ENCODE data around the gene TMEM30B. TPM values are rescaled to one million over a fixed set of nuclear protein-coding genes. Genes with fewer than 3 reads are reported as not detected.

The TMEM30B gene
- total and polyA plus RNA-seq, 2 experiments from 2014 or later: 0.32 to 0.45 TPM

DNA sequence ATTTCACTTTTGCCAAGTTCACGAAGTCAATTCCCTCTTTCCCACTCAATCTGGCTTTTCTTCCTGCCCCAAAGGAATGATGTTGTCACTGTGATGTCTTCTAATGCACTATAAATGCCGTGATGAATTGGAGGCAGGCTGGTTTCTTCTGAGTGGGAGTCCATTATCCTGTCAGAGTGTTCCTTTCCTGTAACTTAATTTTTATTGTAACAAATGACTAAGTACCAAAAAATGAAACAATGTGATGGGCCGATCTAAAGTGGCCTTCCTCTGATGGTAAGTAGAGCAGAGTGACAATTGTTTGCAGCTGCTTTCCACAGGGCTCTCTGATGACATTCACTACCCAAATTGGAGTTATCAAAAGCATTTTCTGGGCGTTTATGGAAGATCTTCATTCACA is 22.2 kb downstream of the TMEM30B start:
- DNase-seq (ENCODE audit: low read depth in 1 of 2, low spot score in 1 of 2): no peak
- Histone ChIP-seq H3K36me3 (no peaks in the 10 kb centered on the region), H3K4me3 (no peak overlapping the region), H3K4me1 (ENCODE audit: low read depth) (peaks cover 11% of the 10 kb centered on the region), H3K27ac (no peak overlapping the region), H3K9me3 (ENCODE audit: low read depth) (no peaks in the 10 kb centered on the region), H3K27me3 (no peaks in the 10 kb centered on the region)
- TF ChIP-seq, protein P1, sequence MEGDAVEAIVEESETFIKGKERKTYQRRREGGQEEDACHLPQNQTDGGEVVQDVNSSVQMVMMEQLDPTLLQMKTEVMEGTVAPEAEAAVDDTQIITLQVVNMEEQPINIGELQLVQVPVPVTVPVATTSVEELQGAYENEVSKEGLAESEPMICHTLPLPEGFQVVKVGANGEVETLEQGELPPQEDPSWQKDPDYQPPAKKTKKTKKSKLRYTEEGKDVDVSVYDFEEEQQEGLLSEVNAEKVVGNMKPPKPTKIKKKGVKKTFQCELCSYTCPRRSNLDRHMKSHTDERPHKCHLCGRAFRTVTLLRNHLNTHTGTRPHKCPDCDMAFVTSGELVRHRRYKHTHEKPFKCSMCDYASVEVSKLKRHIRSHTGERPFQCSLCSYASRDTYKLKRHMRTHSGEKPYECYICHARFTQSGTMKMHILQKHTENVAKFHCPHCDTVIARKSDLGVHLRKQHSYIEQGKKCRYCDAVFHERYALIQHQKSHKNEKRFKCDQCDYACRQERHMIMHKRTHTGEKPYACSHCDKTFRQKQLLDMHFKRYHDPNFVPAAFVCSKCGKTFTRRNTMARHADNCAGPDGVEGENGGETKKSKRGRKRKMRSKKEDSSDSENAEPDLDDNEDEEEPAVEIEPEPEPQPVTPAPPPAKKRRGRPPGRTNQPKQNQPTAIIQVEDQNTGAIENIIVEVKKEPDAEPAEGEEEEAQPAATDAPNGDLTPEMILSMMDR (IDR thresholded peaks at IDR 0.05; ENCODE audit: low read depth, low read length): no peak

DNA sequence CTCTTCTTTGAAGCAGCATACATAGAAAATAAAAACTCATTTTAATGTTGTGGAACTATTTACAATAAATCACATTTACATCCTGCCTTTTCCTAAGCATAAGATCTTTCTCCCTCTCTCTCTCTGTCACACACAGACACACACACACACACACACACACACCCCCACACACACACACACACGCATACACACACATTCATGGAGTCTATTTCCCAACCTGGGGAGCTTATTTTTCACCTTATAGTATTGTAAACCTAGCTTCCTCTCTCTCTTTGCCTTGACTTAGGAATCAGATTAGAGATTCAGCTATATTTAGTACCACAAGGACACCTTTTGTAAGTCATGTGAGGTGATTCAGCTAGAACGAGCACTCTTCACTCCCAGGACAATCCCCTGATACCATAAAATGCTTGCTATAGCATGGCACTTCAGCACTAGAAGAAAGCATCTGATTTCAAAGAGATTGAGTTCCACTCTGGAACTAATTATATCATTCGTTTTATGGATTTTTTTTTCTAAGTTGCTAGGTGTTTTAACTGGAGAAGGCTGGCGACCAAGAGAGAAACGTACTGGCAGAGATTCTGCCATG is 23.6 kb downstream of the TMEM30B start:
- Histone ChIP-seq H3K27me3 (no peaks in the 10 kb centered on the region), H3K9me3 (ENCODE audit: low read depth) (no peaks in the 10 kb centered on the region), H3K4me3 (no peak overlapping the region), H3K4me1 (ENCODE audit: low read depth) (peaks cover 11% of the 10 kb centered on the region), H3K36me3 (no peaks in the 10 kb centered on the region), H3K27ac (no peak overlapping the region)
- TF ChIP-seq, protein P1 (IDR thresholded peaks at IDR 0.05; ENCODE audit: low read depth, low read length): no peak
- DNase-seq (ENCODE audit: low read depth in 1 of 2, low spot score in 1 of 2): peak in 1 of 2 donors; percentile 37

- Histone ChIP-seq H3K27ac (no peak overlapping the region), H3K9me3 (ENCODE audit: low read depth) (no peaks in the 10 kb centered on the region), H3K27me3 (no peaks in the 10 kb centered on the region), H3K36me3 (no peaks in the 10 kb centered on the region), H3K4me3 (no peak overlapping the region), H3K4me1 (ENCODE audit: low read depth) (peaks cover 11% of the 10 kb centered on the region)
- no peak for DNase-seq (ENCODE audit: low read depth in 1 of 2, low spot score in 1 of 2)
- TF ChIP-seq, protein P1 (IDR thresholded peaks at IDR 0.05; ENCODE audit: low read depth, low read length): no peak
These were observed 24.2 kb downstream of the TMEM30B start for GRCh38 chr14:61256826-61257468.

DNA sequence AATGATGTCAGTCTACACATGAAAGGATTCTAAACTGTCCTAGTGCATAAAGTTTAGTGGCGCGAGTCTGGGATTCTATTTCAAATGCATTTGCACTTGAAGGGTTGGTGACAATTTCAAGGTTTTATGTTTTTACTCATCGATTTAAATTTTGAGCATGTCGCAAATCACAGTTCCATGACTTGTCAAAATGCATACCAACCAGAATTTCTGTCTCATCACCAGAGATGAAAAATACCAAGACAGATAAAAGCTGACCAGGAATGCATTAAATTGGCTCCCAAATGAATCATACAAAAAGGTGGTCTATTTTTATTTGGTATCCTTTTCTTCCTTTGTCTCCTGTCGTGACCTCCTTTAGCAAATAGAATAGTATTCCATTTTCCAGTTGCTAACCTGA is 25.2 kb downstream of the TMEM30B start:
- DNase-seq (ENCODE audit: low read depth in 1 of 2, low spot score in 1 of 2): no peak
- no peak overlapping the region for H3K4me3 ChIP-seq
- H3K27ac ChIP-seq: no peak overlapping the region
- no peaks in the 10 kb centered on the region for H3K27me3 ChIP-seq
- no peaks in the 10 kb centered on the region for H3K36me3 ChIP-seq
- TF ChIP-seq, protein P1 (IDR thresholded peaks at IDR 0.05; ENCODE audit: low read depth, low read length): no peak
- peaks cover 11% of the 10 kb centered on the region for H3K4me1 ChIP-seq (ENCODE audit: low read depth)
- H3K9me3 ChIP-seq (ENCODE audit: low read depth): no peaks in the 10 kb centered on the region

DNA sequence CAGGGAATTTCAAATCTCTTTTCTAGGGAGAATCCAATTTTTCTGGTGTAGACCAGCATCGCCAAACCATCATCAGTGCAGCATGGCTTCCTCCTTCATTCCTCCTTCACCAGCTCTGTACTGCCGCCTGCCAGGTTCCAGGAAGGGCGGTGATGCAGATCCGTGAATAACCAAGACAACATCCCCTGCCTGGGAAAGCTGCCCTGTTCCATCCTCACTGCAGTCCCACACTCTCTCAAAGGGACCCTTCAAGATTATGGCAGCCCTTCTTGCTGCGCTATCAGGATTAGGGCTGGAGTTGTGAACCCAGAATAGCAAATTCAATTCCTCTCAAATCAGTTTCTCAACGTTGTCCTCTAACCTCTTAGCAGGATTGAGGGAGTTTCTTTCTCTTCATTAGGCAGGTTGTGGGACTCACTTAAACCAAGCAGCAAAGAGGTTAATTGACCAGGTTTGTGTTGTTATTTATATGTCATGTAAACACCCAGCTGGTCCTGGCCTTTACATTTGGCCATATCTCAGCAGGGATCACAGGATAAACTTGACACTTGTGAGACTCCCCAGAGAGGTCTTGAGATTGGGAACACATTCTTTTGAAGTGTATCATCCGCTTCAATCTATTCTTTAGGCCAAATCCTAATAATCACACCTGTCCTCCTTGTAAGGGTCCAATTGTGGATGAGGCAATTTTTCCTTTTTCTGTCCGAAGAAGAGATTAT is 26.2 kb downstream of the TMEM30B start:
- DNase-seq (ENCODE audit: low read depth in 1 of 2, low spot score in 1 of 2): no peak
- H3K9me3 ChIP-seq (ENCODE audit: low read depth): no peaks in the 10 kb centered on the region
- H3K27me3 ChIP-seq: no peaks in the 10 kb centered on the region
- no peaks in the 10 kb centered on the region for H3K36me3 ChIP-seq
- no peak overlapping the region for H3K27ac ChIP-seq
- TF ChIP-seq, protein P1 (IDR thresholded peaks at IDR 0.05; ENCODE audit: low read depth, low read length): no peak
- no peak overlapping the region for H3K4me3 ChIP-seq
- peaks cover 11% of the 10 kb centered on the region for H3K4me1 ChIP-seq (ENCODE audit: low read depth)

Measured in cardiac muscle cell (in vitro differentiated cells and primary cell).